IPS-11a (cell line): ENCODE data around the gene RBM8A.
"Not testable (repeated sequence)": the region's sequence is repeated elsewhere in the genome, so short reads cannot be mapped to it uniquely, and the experiment has no call there.

ENCODE experiments used
- H3K4me3 ChIP-seq: one replicate; pipeline ENCODE4 v1.5.1; 2013; ENCODE audit warnings: low read depth, low read length, control low read depth

RBM8A gene

DNA sequence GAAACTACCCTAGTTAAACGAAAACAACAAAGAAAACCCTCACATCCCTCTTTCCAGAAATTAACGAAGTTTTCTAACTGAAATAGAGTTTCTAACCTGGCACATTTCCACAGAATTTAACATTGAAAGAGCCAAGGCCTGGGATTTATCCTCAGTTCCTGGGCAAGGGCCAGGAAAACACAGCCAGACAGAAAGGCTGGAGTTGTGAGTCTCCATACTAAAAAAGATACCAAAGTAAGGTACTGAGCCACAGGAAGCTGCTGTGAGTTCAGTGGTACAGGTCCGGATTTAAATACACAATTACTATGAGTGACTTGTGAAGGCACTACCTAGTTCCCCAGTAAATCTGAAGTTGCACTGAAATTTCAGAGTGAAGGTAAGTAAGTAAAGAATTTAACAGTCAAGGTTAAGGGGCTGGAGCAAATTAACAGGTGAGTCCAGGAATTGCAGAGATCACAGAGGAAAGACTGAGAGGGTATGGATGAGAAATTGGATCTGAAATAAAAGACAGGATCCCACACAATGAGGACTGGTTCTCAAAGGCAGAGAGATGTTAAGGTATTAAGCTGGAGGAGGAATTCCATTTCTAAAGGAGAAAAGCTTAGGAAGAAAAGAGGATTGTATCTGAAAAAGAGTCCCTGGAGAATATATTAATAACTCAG, 29.6 kb upstream of the RBM8A start:
- peak overlapping the region; percentile 72 for H3K4me3 ChIP-seq

DNA sequence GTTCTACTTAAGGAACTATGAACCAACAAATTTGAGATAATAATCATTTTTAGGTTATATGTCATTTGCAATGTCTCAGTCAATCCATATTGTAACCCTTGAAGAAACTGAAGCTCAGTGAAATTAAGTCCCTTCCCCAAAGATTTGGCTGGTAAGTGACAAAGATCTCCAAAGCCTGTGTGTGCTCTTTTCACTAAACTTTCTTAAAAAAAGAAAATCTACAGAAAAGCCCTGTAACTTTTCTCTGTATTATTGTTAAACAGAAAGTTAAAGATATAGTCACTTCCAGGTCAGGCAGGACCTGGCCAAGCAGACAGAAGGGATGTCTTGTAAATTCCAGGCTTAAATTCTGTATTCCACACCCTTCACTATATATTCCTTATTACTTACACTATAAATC, 29.1 kb upstream of the RBM8A start:
- H3K4me3 ChIP-seq = no peak overlapping the region

- H3K4me3 ChIP-seq = no peak overlapping the region
These were observed 28.2 kb upstream of the RBM8A start for GRCh38 chr1:145955436-145955835.

- H3K4me3 ChIP-seq = no peak overlapping the region
These were observed 26.6 kb upstream of the RBM8A start for GRCh38 chr1:145953861-145954260.

GRCh38 chr1:145952903-145953302, 25.6 kb upstream of the RBM8A start:
- no peak overlapping the region for H3K4me3 ChIP-seq

DNA sequence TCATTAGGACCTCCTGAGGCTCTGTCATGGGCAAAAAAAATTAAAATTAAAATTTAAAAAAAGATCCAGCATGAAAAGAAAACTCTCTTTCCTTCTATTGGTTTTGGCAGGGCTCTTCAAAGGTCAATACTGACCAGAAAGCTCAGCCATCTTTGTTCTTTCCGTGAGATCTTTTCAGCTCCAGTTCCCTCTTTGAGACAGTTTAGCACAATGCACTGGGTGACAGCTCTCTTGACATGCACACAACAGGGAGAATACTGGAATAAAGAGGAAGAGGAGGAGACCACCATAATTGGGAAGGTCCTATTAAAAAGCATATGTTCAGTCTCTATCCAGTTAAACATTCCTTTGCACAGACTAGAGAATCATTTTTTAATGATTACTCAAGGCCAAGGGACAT, 24.2 kb upstream of the RBM8A start:
- H3K4me3 ChIP-seq = no peak overlapping the region

GRCh38 chr1:145949219-145949618, 21.9 kb upstream of the RBM8A start:
- H3K4me3 ChIP-seq = no peak overlapping the region

DNA sequence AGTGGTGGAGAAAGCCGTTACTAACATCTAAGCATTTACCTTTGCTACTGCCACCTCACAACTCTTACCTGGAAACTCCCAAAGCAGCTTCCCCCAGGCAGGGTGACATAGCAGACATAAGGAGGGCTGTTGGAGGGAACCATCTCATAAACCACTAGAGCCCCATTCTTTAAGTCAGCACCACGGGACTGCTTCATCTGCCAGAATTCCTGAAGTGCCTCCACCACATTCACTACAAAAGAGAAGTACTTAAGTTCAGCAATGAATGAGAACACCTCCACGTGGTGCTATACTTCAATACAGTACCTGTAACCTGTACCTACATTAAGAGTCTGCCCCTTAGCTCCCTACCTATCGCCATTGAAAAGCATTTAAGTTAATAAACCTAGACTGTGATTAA, 20.3 kb upstream of the RBM8A start:
- H3K4me3 ChIP-seq = no peak overlapping the region

- H3K4me3 ChIP-seq = no peak overlapping the region
These were observed 19.2 kb upstream of the RBM8A start for GRCh38 chr1:145946477-145946986.

DNA sequence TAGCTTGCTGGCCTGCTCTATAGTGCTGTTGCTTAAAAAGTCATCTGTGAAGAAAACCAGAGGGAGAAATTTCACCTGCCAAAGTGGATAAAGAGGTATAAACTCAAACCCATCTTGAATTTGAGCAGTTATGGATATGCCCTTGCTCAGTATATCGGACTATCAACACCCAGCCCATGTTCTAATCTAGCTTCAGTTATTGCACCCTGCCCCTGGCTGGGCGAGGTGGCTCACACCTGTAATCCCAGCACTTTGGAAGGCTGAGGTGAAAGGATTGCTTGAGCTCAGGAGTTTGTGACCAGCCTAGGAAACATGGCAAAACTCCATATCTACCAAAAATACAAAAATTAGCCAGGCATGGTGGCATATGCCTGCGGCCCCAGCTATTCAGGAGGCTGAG, 17.2 kb upstream of the RBM8A start:
- no peak overlapping the region for H3K4me3 ChIP-seq

DNA sequence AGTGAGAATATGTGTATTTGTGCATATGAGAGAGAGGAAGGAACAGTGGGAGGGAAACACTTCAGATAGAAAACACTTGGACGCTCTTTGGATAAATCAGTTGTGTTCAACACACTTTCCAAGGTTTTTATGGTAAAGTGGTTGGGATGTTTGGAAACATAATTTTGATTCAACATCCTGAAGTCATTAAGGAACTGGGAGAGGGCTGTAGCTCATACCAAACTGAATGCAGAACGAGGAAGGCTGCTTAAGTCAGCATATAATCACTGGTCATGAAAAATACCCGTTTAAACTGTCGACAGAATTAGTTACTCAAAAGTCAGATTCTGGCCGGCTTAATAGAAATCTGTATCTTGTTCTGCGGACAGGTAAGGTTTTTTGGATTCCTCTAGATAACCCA, 15.6 kb upstream of the RBM8A start:
- no peak overlapping the region for H3K4me3 ChIP-seq

GRCh38 chr1:145942405-145942804, 15.1 kb upstream of the RBM8A start:
- H3K4me3 ChIP-seq = no peak overlapping the region

- H3K4me3 ChIP-seq = no peak overlapping the region
These were observed 10.2 kb upstream of the RBM8A start for GRCh38 chr1:145937436-145937835.

- H3K4me3 ChIP-seq = no peak overlapping the region
These were observed 9.0 kb upstream of the RBM8A start for GRCh38 chr1:145936247-145936646.

- H3K4me3 ChIP-seq = no peak overlapping the region
These were observed 8.4 kb upstream of the RBM8A start for GRCh38 chr1:145935708-145936107.

- H3K4me3 ChIP-seq = not testable (repeated sequence)
These were observed 5.3 kb upstream of the RBM8A start for GRCh38 chr1:145932522-145933009.

GRCh38 chr1:145927916-145928643, 796 bp upstream of the RBM8A start:
- H3K4me3 ChIP-seq = peak overlapping the region; percentile 75

DNA sequence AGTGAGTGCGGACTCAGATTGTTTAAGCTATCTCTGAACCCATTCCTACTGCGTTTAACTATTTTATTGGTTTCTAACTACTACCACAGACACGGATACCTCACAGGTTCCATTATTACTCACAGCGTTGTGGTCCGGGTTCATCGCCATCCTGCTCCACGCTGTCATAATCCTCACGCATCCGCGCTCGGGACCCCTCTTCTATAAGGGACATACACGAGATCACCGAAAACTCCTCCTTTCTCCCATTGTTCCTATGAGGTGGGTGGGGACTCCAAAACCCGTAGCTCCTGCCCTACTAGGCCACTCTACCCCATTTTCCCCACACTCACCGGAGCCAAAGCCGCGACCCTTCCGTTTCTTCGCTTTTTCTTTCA, 610 bp downstream of the RBM8A start:
- H3K4me3 ChIP-seq = peak overlapping the region; percentile 75

GRCh38 chr1:145922266-145922665, 5.0 kb downstream of the RBM8A start:
- H3K4me3 ChIP-seq = no peak overlapping the region

- not testable (repeated sequence) for H3K4me3 ChIP-seq
These were observed 7.0 kb downstream of the RBM8A start for GRCh38 chr1:145920297-145920696.

- peak overlapping the region; percentile 56 for H3K4me3 ChIP-seq
These were observed 8.0 kb downstream of the RBM8A start for GRCh38 chr1:145918992-145919939.
